HEK293T (cell line): ENCODE measurements around the gene SVIL.
"Not testable (repeated sequence)": the region's sequence is repeated elsewhere in the genome, so short reads cannot be mapped to it uniquely, and the experiment has no call there.

Experiments used
- CTCF ChIA-PET: fragments of 350-600 bp; formaldehyde crosslinking; extraction: SDS; loops from one replicate; lab custom pipeline; 2021; ENCODE audit warnings: antibody characterized with exemption, inconsistent platforms; lab: Yijun Ruan, JAX
- POLR2A ChIA-PET: fragments of 350-600 bp; formaldehyde crosslinking; extraction: SDS; loops from one replicate; lab custom pipeline; 2020; ENCODE audit warnings: antibody characterized with exemption, inconsistent platforms; lab: Yijun Ruan, JAX
- DNase-seq: peaks from one replicate; pipeline ENCODE4 v3.0.0; 2012; ENCODE audit warnings: mixed read lengths; ENCODE audit errors: extremely low spot score
- ARNT ChIP-seq: fragments of 450-650 bp; IDR thresholded peaks from 2 replicates; pipeline ENCODE4 v1.6.1; 2017; ENCODE audit warnings: mild to moderate bottlenecking
- BHLHE40 ChIP-seq: fragments of 450-650 bp; IDR thresholded peaks from 2 replicates; pipeline ENCODE4 v1.6.1; 2016; ENCODE audit warnings: mild to moderate bottlenecking, moderate library complexity, borderline replicate concordance
- CTBP1 ChIP-seq: fragments of 450-650 bp; IDR thresholded peaks from 2 replicates; pipeline ENCODE4 v1.6.1; 2016; ENCODE audit warnings: borderline replicate concordance
- ELF4 ChIP-seq: fragments of 450-650 bp; IDR thresholded peaks from 2 replicates; pipeline ENCODE4 v1.6.1; 2017; ENCODE audit warnings: antibody characterized with exemption
- FOXA1 ChIP-seq: fragments of 450-650 bp; IDR thresholded peaks from 2 replicates; pipeline ENCODE4 v1.6.1; 2016; ENCODE audit warnings: mild to moderate bottlenecking
- FOXK2 ChIP-seq: fragments of 450-650 bp; IDR thresholded peaks from 2 replicates; pipeline ENCODE4 v1.6.1; 2016; ENCODE audit warnings: mild to moderate bottlenecking
- FOXM1 ChIP-seq: fragments of 450-650 bp; IDR thresholded peaks from 2 replicates; pipeline ENCODE4 v1.6.1; 2017; ENCODE audit warnings: mild to moderate bottlenecking, borderline replicate concordance
- HDGF ChIP-seq: fragments of 450-650 bp; IDR thresholded peaks from 2 replicates; pipeline ENCODE4 v1.6.1; 2017; ENCODE audit warnings: antibody characterized with exemption, borderline replicate concordance
- L3MBTL2 ChIP-seq: fragments of 450-650 bp; conservative IDR thresholded peaks from 2 replicates; pipeline ENCODE4 v1.6.1; 2016; ENCODE audit warnings: mild to moderate bottlenecking
- LEF1 ChIP-seq: fragments of 450-650 bp; IDR thresholded peaks from 2 replicates; pipeline ENCODE4 v1.6.1; 2017; ENCODE audit warnings: mild to moderate bottlenecking, borderline replicate concordance
- NFRKB ChIP-seq: fragments of 450-650 bp; IDR thresholded peaks from 2 replicates; pipeline ENCODE4 v1.6.1; 2016; ENCODE audit warnings: mild to moderate bottlenecking, moderate library complexity
- SP1 ChIP-seq: fragments of 450-650 bp; IDR thresholded peaks from 2 replicates; pipeline ENCODE4 v1.6.1; 2017
- SUZ12 ChIP-seq: fragments of 450-650 bp; IDR thresholded peaks from 2 replicates; pipeline ENCODE4 v1.6.1; 2016; ENCODE audit warnings: mild to moderate bottlenecking
- TARDBP ChIP-seq: fragments of 450-650 bp; IDR thresholded peaks from 2 replicates; pipeline ENCODE4 v1.6.1; 2016
- ZNF384 ChIP-seq: fragments of 450-650 bp; IDR thresholded peaks from 2 replicates; pipeline ENCODE4 v1.6.1; 2016
- TF ChIP-seq, protein P1 (sequence below): fragments of 450-650 bp; IDR thresholded peaks from 2 replicates; pipeline ENCODE4 v1.6.1; 2016

Gene SVIL

DNA sequence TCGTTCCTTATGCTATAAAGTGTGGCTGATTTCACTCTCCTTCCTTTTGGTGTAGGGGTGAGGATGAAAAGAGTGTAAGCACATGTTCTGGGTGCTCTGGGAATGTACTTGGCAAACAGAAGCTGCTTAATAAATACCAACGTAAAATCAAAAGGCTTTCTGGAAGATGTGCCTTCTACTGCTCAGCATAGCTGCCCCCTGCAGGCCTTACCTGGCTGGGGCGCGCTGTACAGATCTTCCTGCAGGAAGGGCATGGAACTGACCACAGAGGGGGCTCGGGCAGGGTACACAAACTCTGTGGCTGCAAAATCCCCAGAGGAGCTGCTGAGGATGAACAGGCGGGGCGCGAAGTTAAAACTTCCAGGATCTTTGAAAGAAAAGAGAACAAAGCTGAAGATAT, 169.4 kb downstream of the SVIL start:
- CTCF ChIA-PET, result interaction anchor here (1.1 kb wide), 1 partner anchor 31 kb away, joined by 3 read pairs; no protein-coding TSS in a partner anchor
- TF ChIP-seq BHLHE40 (no peak), L3MBTL2 (no peak), SUZ12 (no peak), HDGF (no peak), NFRKB (no peak), FOXM1 (no peak), TARDBP (no peak), SP1 (no peak), ARNT (no peak), FOXA1 (no peak), CTBP1 (no peak), ELF4 (no peak), ZNF384 (no peak), FOXK2 (no peak), LEF1 (no peak)
- TF ChIP-seq, protein P1, sequence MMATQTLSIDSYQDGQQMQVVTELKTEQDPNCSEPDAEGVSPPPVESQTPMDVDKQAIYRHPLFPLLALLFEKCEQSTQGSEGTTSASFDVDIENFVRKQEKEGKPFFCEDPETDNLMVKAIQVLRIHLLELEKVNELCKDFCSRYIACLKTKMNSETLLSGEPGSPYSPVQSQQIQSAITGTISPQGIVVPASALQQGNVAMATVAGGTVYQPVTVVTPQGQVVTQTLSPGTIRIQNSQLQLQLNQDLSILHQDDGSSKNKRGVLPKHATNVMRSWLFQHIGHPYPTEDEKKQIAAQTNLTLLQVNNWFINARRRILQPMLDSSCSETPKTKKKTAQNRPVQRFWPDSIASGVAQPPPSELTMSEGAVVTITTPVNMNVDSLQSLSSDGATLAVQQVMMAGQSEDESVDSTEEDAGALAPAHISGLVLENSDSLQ, result no peak
- POLR2A ChIA-PET, result no interaction called here
- DNase-seq, result no peak

DNA sequence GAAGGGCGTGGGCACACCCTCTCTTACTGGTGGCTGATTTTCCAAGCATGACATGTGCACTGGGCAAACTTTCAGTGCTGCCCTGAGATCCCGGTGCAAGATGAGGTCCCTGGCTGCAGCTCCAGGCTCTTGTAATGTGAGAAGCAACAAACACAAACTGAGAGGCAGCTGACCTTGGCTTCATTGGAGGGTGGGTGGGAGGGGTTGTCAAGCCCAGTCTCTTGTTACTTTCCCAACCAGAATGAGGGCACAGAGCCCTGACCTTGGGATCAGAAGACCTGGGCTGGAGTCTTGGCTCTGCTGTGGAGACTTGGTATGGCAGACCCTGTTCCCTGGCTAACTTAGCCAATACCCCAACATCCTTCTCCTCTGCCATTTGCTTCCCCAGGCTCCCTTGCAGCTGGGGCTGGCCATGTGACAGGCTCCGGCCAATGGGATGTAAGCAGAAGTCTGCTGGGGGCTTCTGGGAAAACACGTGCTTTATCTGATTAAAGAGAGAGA, 170.1 kb downstream of the SVIL start:
- POLR2A ChIA-PET, CTCF ChIA-PET: not testable (repeated sequence)

DNA sequence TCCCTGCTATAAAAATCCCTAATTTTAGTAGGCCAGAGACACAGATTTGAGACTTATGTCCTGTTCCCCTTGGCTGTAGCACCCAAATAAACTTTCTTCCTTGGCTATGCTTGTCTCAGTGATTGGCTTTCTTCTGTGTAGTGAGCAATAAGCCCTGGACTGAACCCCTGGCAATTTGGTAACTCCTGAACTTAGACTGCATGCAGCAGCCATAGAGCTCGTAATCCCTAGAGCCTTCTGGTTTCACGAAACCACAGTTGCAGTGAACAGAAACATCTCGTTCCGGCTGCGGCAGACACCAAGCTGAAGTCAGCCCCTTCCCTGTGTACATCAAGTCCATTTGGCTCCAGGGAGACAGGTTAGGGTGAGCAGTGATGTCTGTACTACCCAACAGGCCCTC, 173.7 kb downstream of the SVIL start:
- TF ChIP-seq TARDBP (no peak), NFRKB (no peak), L3MBTL2 (no peak), BHLHE40 (no peak), FOXA1 (no peak), ELF4 (no peak), ARNT (no peak), SP1 (no peak), FOXM1 (no peak), SUZ12 (no peak), CTBP1 (no peak), HDGF (no peak), LEF1 (no peak), ZNF384 (no peak), FOXK2 (no peak)
- TF ChIP-seq, protein P1, result no peak
- ChIA-PET CTCF (interaction anchor here (1.2 kb wide), 1 partner anchor 11 kb away, joined by 3 read pairs; no protein-coding TSS in a partner anchor), POLR2A (no interaction called here)
- DNase-seq, result no peak

More for the DNA sequence above, 170.1 kb downstream of the SVIL start:
- DNase-seq, result not testable (repeated sequence)

DNA sequence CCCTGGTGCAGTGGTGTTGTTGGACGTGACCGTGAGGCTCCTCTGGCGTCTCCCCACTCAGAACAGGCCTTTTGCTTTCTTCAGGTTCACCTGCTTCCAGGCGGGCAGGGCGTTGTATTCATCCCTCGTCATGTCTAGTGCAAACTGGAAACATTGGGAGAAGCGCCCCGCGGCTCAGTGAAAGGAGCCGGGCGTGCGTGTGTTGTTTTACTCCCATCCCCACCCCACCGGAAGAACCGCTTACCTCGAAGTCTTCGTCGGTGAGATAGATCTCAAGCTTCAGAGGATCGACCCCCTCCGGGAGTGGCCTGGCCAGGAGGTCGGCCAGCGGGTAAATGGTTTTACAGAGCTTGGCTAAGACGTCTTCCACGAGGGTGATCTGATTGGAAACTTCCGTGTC, 176.6 kb downstream of the SVIL start:
- CTCF ChIA-PET, result interaction anchor here (0.5 to 1.5 kb wide), 4 partner anchors 38 to 281 kb away, joined by 3 to 6 read pairs (median 3); no protein-coding TSS in a partner anchor
- DNase-seq, POLR2A ChIA-PET: not testable (repeated sequence)

DNA sequence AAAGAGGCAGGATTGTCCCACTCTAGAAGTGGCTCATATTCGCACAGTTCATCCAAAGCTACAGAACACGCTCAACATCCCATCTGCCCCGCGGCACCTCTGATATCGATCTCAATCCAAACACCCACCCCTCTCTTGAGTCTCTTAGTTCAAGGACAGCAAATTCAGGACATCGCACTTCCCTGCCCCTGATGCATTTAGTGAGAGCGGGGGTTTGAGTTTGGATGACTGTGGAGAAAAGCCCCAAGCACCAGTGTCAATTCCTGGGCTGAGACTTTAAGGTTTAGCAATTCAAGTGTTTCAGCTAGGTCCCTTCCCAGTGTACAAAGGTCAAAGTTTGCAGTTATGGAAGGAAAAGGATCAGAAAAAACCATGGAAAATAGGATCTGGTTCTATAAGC, 179.7 kb downstream of the SVIL start:
- TF ChIP-seq LEF1 (no peak), FOXA1 (no peak), CTBP1 (no peak)
- ChIA-PET CTCF (no interaction called here), POLR2A (no interaction called here)
- no peak for DNase-seq

DNA sequence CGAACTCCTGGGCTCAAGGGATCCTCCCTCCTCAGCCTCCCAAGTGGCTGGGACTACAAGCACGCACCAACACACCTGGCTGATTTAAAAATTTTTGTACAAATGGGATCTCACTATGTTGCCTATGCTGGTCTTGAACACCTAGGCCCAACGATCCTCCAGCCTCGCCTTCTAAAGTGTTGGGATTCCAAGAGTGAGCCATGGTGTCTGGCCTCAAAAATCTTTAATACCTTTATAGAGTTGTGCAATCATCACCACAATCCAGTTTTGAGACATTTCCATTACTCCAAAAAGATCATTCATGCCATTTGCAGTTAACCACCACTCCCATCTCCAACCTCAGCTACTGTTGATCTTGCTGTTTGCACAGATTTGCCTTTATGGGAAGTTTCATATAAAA, 180.5 kb downstream of the SVIL start:
- no peak for DNase-seq
- CTCF ChIA-PET, result no interaction called here
- no peak for TF ChIP-seq SUZ12
- TF ChIP-seq, protein P1, result no peak
- no peak for TF ChIP-seq LEF1
- TF ChIP-seq HDGF, result no peak
- TF ChIP-seq FOXM1, result no peak
- no peak for TF ChIP-seq L3MBTL2
- TF ChIP-seq SP1, result no peak
- POLR2A ChIA-PET, result no interaction called here

DNA sequence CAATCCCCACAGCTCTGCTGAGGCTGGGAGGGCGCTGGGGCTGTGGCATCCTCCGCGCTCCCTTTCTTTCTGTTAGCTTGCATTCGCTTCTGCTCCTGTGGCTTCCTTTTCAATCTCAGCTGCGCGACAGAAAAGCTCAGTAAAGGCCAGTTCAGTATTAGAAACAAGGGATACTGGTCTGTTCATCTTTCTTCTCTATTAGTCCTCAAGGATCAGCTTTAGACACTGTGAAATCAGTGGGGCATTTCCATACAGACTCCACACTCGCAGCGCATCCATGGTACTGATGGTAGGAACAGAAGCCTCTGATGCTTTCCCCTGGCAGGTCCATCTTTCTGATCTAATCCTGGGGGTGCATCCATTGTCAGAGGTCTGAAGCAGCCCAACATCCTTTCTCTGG, 182.2 kb downstream of the SVIL start:
- no peak for DNase-seq
- ChIA-PET CTCF (no interaction called here), POLR2A (no interaction called here)
- TF ChIP-seq CTBP1, result no peak
